ENCODE results near the gene WAC. TPM values are rescaled to one million over a fixed set of nuclear protein-coding genes. Genes with fewer than 3 reads are reported as not detected.

WAC gene
- total RNA-seq, 4 donors from 2014 or later, result 107 to 117 (median 113) TPM

DNA sequence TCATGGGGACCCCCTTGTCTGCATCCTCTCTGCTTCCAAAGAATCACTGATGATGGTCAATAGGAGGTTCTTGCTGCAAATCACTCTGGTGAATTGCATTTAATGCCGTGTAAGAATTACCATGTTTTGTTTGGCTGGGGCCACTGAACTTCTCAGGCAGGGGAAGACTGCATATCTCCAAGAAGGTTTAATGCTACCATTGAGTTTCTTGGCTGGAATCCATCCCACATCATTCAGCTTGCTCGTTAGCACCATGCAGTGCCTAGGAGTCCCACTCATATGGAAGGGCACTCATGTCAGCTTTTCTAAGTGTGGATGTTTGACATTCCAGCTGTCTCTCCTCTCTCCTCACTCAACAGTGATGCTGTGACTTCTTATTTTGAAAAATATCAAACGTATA is 94.2 kb downstream of the WAC start:
- ATAC-seq (ENCODE audit: low FRiP score), result no peak
- TF ChIP-seq, protein P1, sequence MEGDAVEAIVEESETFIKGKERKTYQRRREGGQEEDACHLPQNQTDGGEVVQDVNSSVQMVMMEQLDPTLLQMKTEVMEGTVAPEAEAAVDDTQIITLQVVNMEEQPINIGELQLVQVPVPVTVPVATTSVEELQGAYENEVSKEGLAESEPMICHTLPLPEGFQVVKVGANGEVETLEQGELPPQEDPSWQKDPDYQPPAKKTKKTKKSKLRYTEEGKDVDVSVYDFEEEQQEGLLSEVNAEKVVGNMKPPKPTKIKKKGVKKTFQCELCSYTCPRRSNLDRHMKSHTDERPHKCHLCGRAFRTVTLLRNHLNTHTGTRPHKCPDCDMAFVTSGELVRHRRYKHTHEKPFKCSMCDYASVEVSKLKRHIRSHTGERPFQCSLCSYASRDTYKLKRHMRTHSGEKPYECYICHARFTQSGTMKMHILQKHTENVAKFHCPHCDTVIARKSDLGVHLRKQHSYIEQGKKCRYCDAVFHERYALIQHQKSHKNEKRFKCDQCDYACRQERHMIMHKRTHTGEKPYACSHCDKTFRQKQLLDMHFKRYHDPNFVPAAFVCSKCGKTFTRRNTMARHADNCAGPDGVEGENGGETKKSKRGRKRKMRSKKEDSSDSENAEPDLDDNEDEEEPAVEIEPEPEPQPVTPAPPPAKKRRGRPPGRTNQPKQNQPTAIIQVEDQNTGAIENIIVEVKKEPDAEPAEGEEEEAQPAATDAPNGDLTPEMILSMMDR (IDR thresholded peaks at IDR 0.05), result no peak
- DNase-seq (ENCODE audit: low spot score), result no peak

DNA sequence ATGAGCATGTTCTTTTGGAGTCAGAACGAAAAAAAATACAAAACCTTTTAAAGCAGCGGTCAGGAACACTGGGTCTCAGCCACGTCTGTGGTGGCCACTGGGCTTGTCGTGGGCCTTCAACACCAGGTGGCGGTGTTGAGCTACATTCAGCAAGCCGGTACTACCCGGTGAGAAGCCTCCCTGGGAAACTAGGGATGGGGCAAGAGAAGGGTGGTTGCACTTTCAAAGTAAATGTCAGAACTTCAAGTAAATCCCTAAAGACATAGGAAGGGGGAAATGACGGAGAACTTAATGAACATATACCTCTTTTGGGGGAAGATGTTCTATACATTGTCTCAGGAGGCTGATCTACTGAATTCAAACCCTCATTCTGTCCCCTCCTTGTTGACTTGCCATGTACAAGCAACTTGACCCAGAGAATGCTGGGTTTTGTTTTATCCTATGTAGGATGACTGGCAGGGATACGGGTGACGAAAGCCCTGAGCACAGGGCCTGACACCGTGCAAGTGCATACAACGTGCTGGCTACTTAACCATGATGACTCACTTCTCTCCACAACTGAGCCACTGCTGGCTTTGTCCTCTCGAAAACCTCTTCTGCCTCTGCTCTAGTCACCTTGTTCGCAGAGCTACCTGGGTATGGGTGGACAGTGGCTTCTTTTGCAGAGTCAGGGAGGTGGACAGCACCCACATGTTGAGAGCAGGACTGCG is 95.4 kb downstream of the WAC start:
- TF ChIP-seq, protein P1 (IDR thresholded peaks at IDR 0.05), result peak in 1 of 3 donors; percentile 18
- peak; percentile 86 for ATAC-seq (ENCODE audit: low FRiP score)

DNA sequence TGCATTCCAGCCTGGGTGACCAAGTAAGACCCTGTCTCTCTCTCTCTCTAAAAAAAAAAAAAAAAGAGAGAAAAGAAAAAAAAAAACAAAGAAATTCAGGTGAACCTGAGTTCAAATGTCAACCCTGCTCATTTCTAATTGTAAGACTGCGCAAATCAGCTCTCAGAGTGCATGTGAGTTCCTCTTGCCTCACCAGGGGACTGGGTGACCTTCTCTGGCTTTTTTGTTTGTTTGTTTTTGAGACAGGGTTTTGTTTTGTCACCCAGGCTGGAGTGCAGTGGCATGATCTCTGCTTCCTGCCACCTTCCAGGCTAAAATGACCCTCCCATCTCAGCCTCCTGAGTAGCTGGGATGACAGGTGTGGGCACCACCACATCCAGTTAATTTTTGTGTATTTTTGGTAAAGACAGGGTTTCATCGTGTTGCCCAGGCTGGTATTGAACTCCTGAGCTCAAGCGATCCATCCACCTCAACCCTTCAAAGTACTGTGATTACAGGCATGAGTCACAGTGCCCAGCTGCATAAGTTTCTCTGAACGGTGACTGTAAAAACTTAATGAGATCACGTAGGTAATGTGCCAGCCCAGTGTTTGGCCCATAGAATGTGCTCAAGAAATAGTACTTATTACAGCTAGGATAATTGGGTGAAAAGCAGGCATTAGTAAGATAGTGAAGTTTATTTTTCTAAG is 99.1 kb downstream of the WAC start:
- TF ChIP-seq, protein P1 (IDR thresholded peaks at IDR 0.05), result no peak
- DNase-seq (ENCODE audit: low spot score) (no peak), ATAC-seq (ENCODE audit: low FRiP score) (no peak)

More for the DNA sequence above, 95.4 kb downstream of the WAC start:
- peak; percentile 81 for DNase-seq (ENCODE audit: low spot score)

DNA sequence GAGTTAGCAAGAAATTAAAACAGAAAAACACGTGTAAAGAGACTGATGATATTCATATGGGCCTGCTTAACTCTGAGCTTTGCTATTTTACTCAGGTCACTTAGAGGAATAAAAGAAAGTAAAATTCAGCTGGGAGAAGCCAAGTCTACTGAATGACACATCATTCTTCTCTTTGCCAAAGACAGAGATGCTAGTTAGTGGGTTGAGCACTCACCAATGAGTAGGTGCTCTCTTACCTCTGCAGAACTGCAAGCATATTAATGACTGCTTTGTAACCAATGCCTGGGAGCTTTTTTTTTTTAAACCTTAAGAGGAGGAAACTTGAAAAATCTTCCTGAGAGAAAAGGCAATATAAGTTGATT is 99.6 kb downstream of the WAC start:
- no peak for DNase-seq (ENCODE audit: low spot score)
- TF ChIP-seq, protein P1 (IDR thresholded peaks at IDR 0.05), result no peak
- no peak for ATAC-seq (ENCODE audit: low FRiP score)

DNA sequence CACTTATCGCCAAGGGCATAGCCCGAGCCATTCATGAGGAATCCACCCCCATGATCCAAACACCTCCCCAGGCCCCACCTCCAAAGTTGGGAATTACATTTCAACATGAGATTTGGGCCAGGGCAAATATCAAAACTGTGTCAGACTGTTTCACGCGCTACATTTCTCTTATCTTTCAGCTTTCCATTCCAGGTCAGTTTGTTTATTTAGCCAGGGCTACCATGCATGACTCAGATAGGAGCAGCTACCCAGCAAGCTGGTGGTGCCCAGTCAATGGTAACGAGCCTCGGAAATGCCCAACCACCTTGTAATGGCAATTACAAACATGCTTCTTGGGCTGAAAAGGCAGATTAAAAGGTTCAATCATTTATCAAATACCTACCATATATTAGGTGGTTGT is 100.8 kb downstream of the WAC start:
- TF ChIP-seq, protein P1 (IDR thresholded peaks at IDR 0.05), result no peak
- no peak for DNase-seq (ENCODE audit: low spot score)
- ATAC-seq (ENCODE audit: low FRiP score), result no peak

DNA sequence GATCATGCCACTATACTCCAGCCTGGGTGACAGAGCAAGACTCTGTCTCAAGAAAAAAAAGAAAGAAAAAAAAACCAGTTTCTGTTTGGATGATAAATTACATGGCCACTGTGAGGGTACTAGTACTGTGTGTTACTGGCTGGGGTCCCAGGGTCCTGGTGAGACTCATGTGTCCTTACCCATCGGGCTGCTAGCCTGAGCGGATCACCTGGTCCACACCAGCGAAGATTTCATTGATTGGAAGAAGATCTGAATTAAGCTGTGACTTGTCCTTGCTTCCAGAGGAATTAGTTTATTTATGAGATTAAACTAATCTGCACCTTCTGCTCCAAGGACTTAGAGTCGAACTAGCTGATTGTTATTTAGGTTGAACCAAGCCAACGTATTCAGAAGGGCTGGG is 104.4 kb downstream of the WAC start:
- TF ChIP-seq, protein P1 (IDR thresholded peaks at IDR 0.05), result no peak
- no peak for ATAC-seq (ENCODE audit: low FRiP score)
- no peak for DNase-seq (ENCODE audit: low spot score)

DNA sequence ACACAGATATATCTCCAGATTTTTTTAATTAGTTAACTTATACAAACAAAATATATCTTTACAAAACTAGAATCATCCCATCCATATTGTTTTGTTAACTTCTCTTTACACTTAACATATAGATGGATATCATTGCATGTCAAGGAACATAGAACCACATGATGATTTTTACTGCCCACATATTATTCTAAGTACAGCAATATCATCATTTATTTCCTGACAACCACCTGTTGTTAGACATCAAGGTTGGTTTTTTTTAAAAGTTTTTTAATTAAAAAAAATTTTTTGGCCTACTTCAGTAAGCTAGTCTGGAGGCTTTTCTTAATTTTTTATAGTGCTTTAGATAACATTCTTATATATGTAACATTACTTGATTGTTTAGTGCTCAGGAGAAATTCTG is 105.5 kb downstream of the WAC start:
- ATAC-seq (ENCODE audit: low FRiP score) (no peak), DNase-seq (ENCODE audit: low spot score) (no peak)
- TF ChIP-seq, protein P1 (IDR thresholded peaks at IDR 0.05), result no peak
